GM19395 (cell line): Measurements from ENCODE around the gene TAF1C.

ENCODE experiments used
- ATAC-seq: cut with Tn5 transposase; IDR thresholded peaks from one replicate; pipeline ENCODE4 v1.9.1; 2021; ENCODE audit warnings: mild to moderate bottlenecking, moderate library complexity; ENCODE audit not compliant: unreplicated experiment

Gene TAF1C

DNA sequence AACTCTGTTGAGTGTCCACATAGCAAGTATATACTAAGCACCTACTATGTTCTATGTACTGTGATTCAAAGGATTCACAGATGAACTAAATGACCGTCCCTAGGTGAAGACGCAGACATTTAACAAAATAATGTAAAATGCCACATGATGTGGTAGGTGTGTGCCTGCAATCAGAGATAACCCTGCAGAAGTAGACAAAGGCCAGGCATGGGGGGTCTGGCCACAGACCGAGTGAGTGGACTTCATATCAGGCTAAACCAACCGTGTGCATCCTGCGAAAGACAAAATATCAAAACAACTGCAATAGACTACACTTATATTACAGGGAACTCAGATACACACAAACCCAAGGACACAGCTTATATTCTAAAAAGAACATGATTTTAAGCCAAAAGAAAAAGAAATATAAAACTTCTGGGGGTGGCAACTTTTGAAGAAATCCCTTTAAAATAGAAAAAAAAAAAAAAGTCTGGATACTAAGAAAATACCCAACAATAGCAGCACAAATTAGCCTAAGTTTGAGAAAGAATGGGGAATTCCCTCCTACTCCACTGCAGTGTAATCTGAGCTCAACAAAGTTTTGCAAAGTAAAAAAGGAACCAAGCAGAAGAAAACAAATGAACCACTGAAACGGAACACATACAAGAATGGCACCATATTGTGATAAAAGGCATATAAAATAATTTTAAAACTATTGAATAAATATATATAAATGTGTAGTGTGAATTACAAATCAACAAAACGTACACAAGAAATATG, 54.2 kb downstream of the TAF1C start:
- ATAC-seq, result no peak

DNA sequence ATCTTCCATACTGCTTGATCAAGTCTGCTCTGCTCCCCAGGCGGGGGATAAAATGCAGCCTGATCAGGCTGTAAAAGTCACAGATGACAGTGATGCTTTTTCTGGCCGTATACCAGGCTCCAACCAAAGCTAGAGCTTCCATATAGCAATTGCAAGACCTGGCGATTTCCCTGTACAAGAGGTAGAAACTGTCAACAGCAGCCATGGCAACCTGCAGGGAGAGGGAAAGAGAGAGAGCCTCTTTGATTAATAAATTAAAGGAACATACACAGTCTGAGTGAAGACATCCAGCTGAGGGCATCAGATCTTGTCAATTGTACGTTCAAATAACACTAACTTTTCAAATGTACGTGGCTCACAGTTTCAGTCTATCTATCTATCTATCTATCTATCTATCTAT, 55.7 kb downstream of the TAF1C start:
- no peak for ATAC-seq
